Stimulated activated CD4-positive, alpha-beta T cell treated with anti-CD3 and anti-CD28 coated beads, Interleukin-4, amount 100 ng/mL, for 48 hours (primary cell): ENCODE results near the gene ASB13.

Experiments
- DNase-seq, 2 donors: peaks; one replicate each; pipeline ENCODE4 v3.0.0-alpha.2; 2020; ENCODE audit warnings: low read depth in 2 of 2

ASB13 gene

DNA sequence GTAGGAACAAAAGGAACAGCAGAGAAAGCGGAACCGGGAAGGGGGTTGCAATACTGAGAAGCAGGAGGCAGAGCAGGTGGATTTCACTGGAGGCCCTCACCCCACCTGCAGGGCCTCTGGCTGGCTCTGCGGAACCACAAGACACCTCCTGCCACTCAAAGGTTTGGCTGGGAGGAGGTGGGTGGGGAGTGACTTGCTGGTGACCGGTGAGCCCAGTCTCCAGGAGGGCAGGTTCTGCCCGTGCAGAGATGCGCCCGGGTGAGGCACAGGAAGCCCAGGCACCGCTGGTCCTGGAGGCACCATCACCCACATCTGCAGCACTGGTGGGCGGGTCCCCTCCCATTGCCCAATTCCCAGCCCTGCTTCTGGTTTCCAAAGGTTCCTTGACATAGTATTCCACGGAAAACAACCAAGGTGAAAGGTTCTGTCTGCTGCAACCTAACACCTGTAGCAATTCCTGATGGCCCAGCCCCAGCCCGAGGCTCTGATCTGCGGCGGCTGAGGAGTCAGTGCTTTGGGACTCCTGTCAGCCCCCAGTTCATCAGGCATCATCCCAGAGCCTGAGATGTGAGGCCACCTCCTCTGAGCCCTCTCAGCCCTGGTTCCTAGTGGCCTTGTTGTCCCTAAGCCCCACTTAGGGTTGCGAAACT, 77.3 kb downstream of the ASB13 start:
- no peak for DNase-seq
